GM20000 (cell line): Measurements from ENCODE around the gene ZNF132.
"Not testable (repeated sequence)": the region's sequence is repeated elsewhere in the genome, so short reads cannot be mapped to it uniquely, and the experiment has no call there.

Experiments used
- DNase-seq: peaks from one replicate; pipeline ENCODE4 v3.0.0; 2012; ENCODE audit warnings: low spot score
- CTCF ChIP-seq: IDR thresholded peaks from 2 replicates; pipeline ENCODE4 v1.5.1; 2012; ENCODE audit warnings: mild to moderate bottlenecking, control low read depth; ENCODE audit errors: extremely low read depth, missing control alignments

ZNF132 gene

GRCh38 chr19:58439576-58440554 is at the start of gene ZNF132:
Gene ZNF132, minus strand, starts transcription at chr19:58440153. Its CDS starts 332 bp downstream, at chr19:58439821.
- no peak for TF ChIP-seq CTCF
- DNase-seq, result peak; percentile 94

GRCh38 chr19:58484349-58484748 is 44.4 kb upstream of the ZNF132 start:
- DNase-seq, result not testable (repeated sequence)

GRCh38 chr19:58483776-58484175 is 43.8 kb upstream of the ZNF132 start:
- DNase-seq, result no peak
- TF ChIP-seq CTCF, result no peak

- no peak for DNase-seq
- no peak for TF ChIP-seq CTCF
Observed at GRCh38 chr19:58482372-58482771, 42.4 kb upstream of the ZNF132 start.

- no peak for DNase-seq
Observed at GRCh38 chr19:58480831-58481230, 40.9 kb upstream of the ZNF132 start.

GRCh38 chr19:58480481-58480830 is 40.5 kb upstream of the ZNF132 start:
- TF ChIP-seq CTCF, result no peak
- DNase-seq, result no peak

More at GRCh38 chr19:58480831-58481230, 40.9 kb upstream of the ZNF132 start:
- no peak for TF ChIP-seq CTCF

GRCh38 chr19:58479736-58480480 is 40.0 kb upstream of the ZNF132 start:
- DNase-seq, result no peak
- TF ChIP-seq CTCF, result no peak
